MCF 10A (cell line): ENCODE measurements around the gene ZNF629. TPM values are rescaled to one million over a fixed set of nuclear protein-coding genes. Genes with fewer than 3 reads are reported as not detected.

ENCODE experiments used
- BruUV-seq: library from RNA; stranded (reverse); fragments of 400-500 nt; replicated peaks from 2 replicates; lab custom pipeline; 2021; lab: Mats Ljungman, UMichigan
- CTCF ChIA-PET: fragments of 300-600 bp; sonication (Branson Sonifier 250); formaldehyde crosslinking; extraction: SDS; loops from one replicate; lab custom pipeline; 2021; ENCODE audit warnings: antibody characterized with exemption, inconsistent platforms; lab: Yijun Ruan, JAX
- POLR2A ChIA-PET: fragments of 300-600, 350-650 bp; sonication (Branson Sonifier 250); formaldehyde crosslinking; extraction: SDS; loops from one replicate; lab custom pipeline; 2020; ENCODE audit warnings: antibody characterized with exemption, inconsistent platforms; lab: Yijun Ruan, JAX
- DNase-seq: peaks from one replicate; pipeline ENCODE4 v3.0.0-alpha.2; 2018; ENCODE audit not compliant: unreplicated experiment
- H3K27ac Mint-ChIP-seq: one replicate; pipeline ENCODE4 v1.8.0; 2022; ENCODE audit warnings: mild to moderate bottlenecking, low read depth, mixed read lengths; ENCODE audit not compliant: unreplicated experiment
- H3K27me3 Mint-ChIP-seq: one replicate; pipeline ENCODE4 v1.8.0; 2022; ENCODE audit warnings: mixed read lengths; ENCODE audit not compliant: insufficient read depth, unreplicated experiment
- H3K36me3 Mint-ChIP-seq: one replicate; pipeline ENCODE4 v1.8.0; 2022; ENCODE audit warnings: mild to moderate bottlenecking, moderate library complexity, mixed read lengths; ENCODE audit not compliant: insufficient read depth, unreplicated experiment
- H3K4me1 Mint-ChIP-seq: one replicate; pipeline ENCODE4 v1.8.0; 2022; ENCODE audit warnings: mixed read lengths; ENCODE audit not compliant: insufficient read depth, unreplicated experiment
- H3K4me3 Mint-ChIP-seq: one replicate; pipeline ENCODE4 v1.8.0; 2022; ENCODE audit warnings: mild to moderate bottlenecking, moderate library complexity, mixed read lengths; ENCODE audit not compliant: unreplicated experiment
- H3K9me3 Mint-ChIP-seq: one replicate; pipeline ENCODE4 v1.8.0; 2022; ENCODE audit warnings: mixed read lengths; ENCODE audit not compliant: unreplicated experiment
- CTCF ChIP-seq: fragments of 200-600 bp; IDR thresholded peaks from one replicate; pipeline ENCODE4 v1.8.0; 2022; ENCODE audit warnings: antibody characterized with exemption, mild to moderate bottlenecking; ENCODE audit not compliant: unreplicated experiment
- intact Hi-C: fragments of 100-400 bp; cut with micrococcal nuclease; formaldehyde crosslinking; loops from 2 replicates; pipeline ENCODE4 v1.14.1; 2022
- total RNA-seq: library from RNA; stranded (reverse); gene quantifications from 2 replicates; pipeline ENCODE4 v1.2.3, GENCODE V29; 2022

ZNF629 gene
- total RNA-seq, 1 experiment from 2014 or later, result 10.9 TPM

- no peaks in the 10 kb centered on the region for H3K27me3 Mint-ChIP-seq
- BruUV-seq, result no TSS peak
- no peaks in the 10 kb centered on the region for H3K9me3 Mint-ChIP-seq
- ChIA-PET CTCF (interaction anchor here (0.8 kb wide), 1 partner anchor 31 kb away, joined by 4 read pairs; no protein-coding TSS in a partner anchor), POLR2A (interaction anchor here (1.0 to 1.5 kb wide), 3 partner anchors 13 to 98 kb away, joined by 3 to 5 read pairs (median 4); no protein-coding TSS in a partner anchor)
- intact Hi-C loops, result loop anchor here (10.0 kb wide), 1 partner anchor 165 kb away; the partner anchor contains the start of gene ORAI3
- peaks cover 52% of the 10 kb centered on the region for H3K36me3 Mint-ChIP-seq
- H3K4me1 Mint-ChIP-seq, result peaks cover 16% of the 10 kb centered on the region
- H3K27ac Mint-ChIP-seq, result no peak overlapping the region
- H3K4me3 Mint-ChIP-seq, result no peak overlapping the region
- no peak for TF ChIP-seq CTCF
- no peak for DNase-seq
These were observed 7.0 kb downstream of the ZNF629 start for GRCh38 chr16:30780021-30780420.

GRCh38 chr16:30779596-30779995 lies 7.4 kb downstream of the ZNF629 start:
- DNase-seq, result no peak
- BruUV-seq, result no TSS peak
- Mint-ChIP-seq H3K27me3 (no peaks in the 10 kb centered on the region), H3K4me1 (peaks cover 16% of the 10 kb centered on the region), H3K27ac (no peak overlapping the region), H3K9me3 (no peaks in the 10 kb centered on the region), H3K4me3 (no peak overlapping the region), H3K36me3 (peaks cover 54% of the 10 kb centered on the region)
- no peak for TF ChIP-seq CTCF
- CTCF ChIA-PET, result interaction anchor here (0.8 kb wide), 1 partner anchor 31 kb away, joined by 4 read pairs; no protein-coding TSS in a partner anchor
- intact Hi-C loops, result loop anchor here (5.0 kb wide), 1 partner anchor 33 kb away; no protein-coding TSS in a partner anchor
- POLR2A ChIA-PET, result interaction anchor here (1.0 to 1.1 kb wide), 2 partner anchors 13 to 98 kb away, joined by 3 to 4 read pairs; no protein-coding TSS in a partner anchor

- H3K36me3 Mint-ChIP-seq, result peaks cover 56% of the 10 kb centered on the region
- BruUV-seq, result no TSS peak
- no peak overlapping the region for H3K4me3 Mint-ChIP-seq
- no peak for DNase-seq
- POLR2A ChIA-PET, result interaction anchor here (0.8 to 2.6 kb wide), 5 partner anchors 12 to 35 kb away, joined by 3 to 7 read pairs (median 4); no protein-coding TSS in a partner anchor
- intact Hi-C loops, result loop anchor here (5.0 kb wide), 1 partner anchor 34 kb away; no protein-coding TSS in a partner anchor
- H3K9me3 Mint-ChIP-seq, result no peaks in the 10 kb centered on the region
- peaks cover 16% of the 10 kb centered on the region for H3K4me1 Mint-ChIP-seq
- no peak overlapping the region for H3K27ac Mint-ChIP-seq
- no peak for TF ChIP-seq CTCF
- no peaks in the 10 kb centered on the region for H3K27me3 Mint-ChIP-seq
- CTCF ChIA-PET, result interaction anchor here (0.5 to 1.1 kb wide), 5 partner anchors 29 to 140 kb away, joined by 3 to 5 read pairs (median 3); no protein-coding TSS in a partner anchor
These were observed 8.3 kb downstream of the ZNF629 start for GRCh38 chr16:30778549-30779244.
